GM21825 (cell line): Measurements from ENCODE around the gene HABP2.

Experiments used
- ATAC-seq: cut with Tn5 transposase; IDR thresholded peaks from one replicate; pipeline ENCODE4 v1.9.1; 2021; ENCODE audit warnings: mild to moderate bottlenecking, moderate library complexity; ENCODE audit not compliant: unreplicated experiment

The HABP2 gene

GRCh38 chr10:113600569-113600968 is 47.7 kb downstream of the HABP2 start:
- no peak for ATAC-seq

DNA sequence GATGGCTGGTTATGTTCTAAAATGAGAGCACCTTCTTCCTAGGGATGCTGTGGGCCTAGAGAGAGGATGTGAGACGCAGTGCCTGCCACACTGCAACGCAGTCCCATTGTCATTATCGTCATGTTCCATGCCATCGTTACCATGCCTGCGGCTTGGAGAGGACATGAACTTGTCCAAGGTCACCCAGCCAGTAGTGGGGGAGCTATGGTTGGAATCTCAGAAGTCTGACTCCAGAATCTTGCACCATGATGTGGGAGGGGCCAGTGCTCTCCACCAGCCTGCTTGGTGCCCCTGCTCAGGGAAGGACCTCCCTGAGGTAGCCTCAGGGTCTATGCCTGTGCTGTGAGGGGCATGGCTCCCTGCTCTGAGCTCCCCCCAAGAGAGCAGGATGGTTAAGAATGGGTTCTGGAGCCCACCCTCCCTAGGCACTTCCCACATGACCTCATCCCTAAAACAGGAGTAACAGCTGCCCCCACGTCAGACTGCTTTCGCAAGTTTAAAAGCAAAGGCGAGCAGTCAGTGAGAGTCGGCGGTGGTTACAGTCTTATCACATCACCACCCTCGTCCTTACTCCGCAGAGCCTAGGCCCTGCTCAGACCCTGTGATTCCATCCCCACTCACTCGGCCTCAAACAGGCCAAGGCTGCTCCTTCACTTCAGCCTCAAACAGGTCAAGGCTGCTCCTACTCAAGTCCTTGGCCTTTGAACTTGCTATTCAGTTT is 50.4 kb downstream of the HABP2 start:
- ATAC-seq, result no peak

GRCh38 chr10:113604572-113604971 is 51.7 kb downstream of the HABP2 start:
- no peak for ATAC-seq

- ATAC-seq, result no peak
These were observed 52.6 kb downstream of the HABP2 start for GRCh38 chr10:113605268-113605978.

DNA sequence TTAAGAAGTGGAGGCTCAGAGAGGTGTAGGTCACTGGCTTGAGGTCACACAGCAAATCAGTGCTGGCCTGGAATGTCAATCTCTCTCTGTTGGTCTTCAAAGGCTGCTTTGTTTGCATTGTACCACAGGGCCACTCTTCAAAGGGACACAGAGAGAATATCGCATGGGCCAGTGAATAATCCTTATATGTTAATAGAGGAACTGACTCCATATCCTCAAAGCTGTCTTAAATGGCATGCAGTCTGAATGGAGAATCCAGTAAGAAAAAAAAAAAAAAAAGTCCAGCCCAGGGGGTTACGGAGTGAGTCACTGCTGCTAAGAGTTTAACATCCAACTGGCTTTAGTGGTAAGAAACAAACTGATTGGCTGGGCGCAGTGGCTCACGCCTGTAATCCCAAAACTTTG is 56.9 kb downstream of the HABP2 start:
- ATAC-seq, result no peak

GRCh38 chr10:113610631-113611601 is 58.1 kb downstream of the HABP2 start:
- no peak for ATAC-seq

- no peak for ATAC-seq
These were observed 59.3 kb downstream of the HABP2 start for GRCh38 chr10:113612154-113612553.

DNA sequence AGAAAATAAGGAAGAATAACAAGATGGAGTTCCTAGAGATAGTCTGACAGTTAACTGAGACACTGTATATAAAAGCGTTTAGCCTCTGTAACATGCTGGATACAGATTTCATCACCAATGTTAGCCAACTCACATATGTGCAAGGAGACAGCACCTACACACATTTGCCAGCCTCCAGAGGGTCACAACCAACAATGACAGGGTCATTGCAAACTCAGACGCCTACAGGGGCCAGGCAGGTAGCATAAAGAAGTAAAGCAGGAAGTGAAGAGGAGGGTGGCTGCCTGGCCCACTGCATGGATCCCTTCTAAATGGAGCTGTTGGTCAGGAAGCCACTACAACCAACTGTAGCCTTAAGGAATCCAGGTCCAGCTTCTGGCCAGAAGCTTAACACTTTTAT is 60.6 kb downstream of the HABP2 start:
- ATAC-seq, result no peak

- no peak for ATAC-seq
These were observed 61.3 kb downstream of the HABP2 start for GRCh38 chr10:113613977-113614690.

DNA sequence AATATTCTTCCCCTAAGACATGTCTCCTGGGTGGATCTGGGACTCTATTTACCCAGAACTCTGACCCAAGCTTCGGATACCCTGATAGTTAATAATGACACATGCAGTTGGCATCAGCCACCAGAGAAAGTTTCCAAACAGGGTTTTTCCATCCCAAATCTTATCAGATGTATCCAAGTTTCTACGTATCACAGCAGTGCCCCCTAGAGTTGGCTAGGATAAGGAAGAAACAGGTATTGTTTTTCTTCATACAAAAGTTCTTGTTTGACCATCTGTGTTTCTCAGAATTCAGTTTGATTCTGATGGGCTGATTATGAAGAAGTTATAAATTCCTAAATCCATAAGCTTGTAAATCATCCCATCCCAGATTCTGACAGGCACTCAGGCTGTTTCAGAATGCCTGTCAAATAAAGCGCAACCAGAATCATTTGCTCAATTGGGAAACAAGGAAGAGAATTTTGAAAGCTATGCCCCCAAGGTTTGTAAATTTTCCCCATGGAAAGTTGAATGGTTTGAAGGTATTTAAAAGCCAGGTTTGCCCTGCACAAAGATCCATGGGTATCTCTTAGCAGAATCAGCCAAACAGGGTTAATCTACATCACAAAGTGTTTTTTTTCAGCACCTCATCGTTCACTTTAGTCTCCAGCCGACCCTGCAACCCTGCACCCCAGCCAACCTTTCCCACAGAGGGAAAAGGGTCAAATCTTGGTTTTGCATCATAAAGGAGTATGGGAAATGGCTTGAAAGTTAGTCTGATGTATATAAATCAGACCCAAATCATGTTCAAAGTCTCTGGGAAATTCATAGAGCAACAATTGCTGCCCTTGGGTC is 63.6 kb downstream of the HABP2 start:
- no peak for ATAC-seq

- no peak for ATAC-seq
These were observed 64.2 kb downstream of the HABP2 start for GRCh38 chr10:113617086-113617485.

GRCh38 chr10:113618338-113618737 is 65.5 kb downstream of the HABP2 start:
- ATAC-seq, result no peak

DNA sequence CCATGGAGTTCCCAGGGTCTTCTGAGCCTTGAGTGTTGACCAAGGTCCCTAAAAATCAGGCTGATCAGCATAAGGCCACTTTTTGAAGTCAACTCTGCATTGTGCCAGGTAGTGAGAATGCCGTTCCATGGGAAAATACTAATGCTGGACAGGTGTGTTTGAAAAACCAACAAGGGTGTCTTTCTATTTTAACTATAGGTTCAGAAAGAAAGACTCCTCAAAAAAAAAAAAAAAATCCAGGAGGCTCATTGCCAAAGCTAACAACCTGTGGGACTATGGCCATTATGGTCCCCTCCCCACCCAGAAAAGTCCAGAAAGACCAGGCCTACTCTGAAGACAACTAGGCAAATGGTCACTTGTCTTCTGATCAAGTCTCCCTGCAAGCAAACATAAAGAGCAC is 66.5 kb downstream of the HABP2 start:
- ATAC-seq, result no peak

- ATAC-seq, result no peak
These were observed 67.7 kb downstream of the HABP2 start for GRCh38 chr10:113620511-113620910.

- ATAC-seq, result no peak
These were observed 68.1 kb downstream of the HABP2 start for GRCh38 chr10:113620936-113621335.

DNA sequence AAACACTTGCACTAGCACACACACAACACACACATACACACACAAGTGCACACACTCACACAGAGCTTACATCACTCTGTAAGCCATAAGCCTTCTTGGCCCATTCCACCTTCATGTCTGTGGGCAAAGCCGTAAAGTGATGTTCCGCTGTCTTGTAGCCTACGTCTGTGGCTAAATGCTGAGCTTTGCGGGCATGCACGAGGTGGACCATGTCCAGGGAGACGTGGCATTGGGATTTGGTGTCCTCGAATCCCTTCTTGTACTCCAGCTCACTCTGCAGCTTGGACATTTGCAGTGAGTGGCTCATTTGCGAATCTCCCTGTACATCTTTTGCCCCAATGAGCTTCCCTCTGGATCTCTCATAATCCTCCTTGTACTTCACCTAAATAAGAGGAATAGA is 68.9 kb downstream of the HABP2 start:
- ATAC-seq, result no peak

GRCh38 chr10:113622831-113623230 is 70.0 kb downstream of the HABP2 start:
- ATAC-seq, result no peak

- ATAC-seq, result no peak
These were observed 72.8 kb downstream of the HABP2 start for GRCh38 chr10:113625461-113626186.

DNA sequence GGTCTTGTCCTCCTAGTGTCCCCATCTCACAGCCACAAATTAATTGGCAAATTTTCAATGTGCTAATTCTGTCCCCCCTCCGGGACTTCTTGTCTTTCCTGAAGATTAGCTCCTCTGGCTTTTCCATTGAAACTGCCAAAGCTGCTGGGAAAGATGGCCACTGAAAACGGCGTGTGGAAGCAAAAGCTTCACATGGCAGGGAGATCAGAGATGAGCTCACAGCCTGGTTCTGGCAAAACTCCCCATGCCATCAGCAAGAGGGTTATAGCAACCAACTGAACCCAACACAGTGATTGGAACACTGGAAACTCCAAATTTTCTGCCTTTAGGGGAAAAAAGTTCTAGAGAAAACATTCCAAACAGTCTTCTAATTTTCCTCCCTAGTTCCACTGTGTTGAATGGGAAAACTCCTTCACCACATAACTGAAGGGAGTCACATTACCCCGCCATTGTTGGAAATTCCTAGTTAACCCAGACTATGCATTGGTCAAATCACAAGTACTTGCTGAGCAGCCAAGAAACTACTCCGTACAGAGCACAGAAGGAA is 74.0 kb downstream of the HABP2 start:
- ATAC-seq, result no peak
